GM19463 (cell line): ENCODE data around the gene TBC1D22B.

Source experiments
- ATAC-seq: cut with Tn5 transposase; IDR thresholded peaks from one replicate; pipeline ENCODE4 v1.9.1; 2021; ENCODE audit warnings: mild to moderate bottlenecking, moderate library complexity; ENCODE audit not compliant: unreplicated experiment

The TBC1D22B gene

DNA sequence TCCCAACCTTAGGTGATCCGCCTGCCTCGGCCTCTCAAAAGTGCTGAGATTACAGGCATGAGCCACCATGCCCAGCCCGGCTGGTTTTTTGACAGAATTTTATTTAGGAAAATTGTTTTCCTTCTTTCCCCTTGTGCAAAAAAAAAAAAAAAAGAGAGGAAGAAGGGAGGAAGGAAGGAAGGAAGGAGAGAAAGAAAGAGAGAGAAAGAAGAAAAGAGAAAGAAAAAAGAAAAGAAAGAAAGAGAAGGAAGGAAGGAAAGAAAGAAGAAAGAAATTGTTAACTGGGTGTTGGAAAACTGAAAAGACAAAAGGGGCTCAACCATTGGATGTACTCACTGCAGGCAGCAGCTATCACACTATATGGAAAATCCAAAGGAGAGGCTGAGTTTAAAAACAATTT is 94.8 kb downstream of the TBC1D22B start:
- ATAC-seq: no peak

DNA sequence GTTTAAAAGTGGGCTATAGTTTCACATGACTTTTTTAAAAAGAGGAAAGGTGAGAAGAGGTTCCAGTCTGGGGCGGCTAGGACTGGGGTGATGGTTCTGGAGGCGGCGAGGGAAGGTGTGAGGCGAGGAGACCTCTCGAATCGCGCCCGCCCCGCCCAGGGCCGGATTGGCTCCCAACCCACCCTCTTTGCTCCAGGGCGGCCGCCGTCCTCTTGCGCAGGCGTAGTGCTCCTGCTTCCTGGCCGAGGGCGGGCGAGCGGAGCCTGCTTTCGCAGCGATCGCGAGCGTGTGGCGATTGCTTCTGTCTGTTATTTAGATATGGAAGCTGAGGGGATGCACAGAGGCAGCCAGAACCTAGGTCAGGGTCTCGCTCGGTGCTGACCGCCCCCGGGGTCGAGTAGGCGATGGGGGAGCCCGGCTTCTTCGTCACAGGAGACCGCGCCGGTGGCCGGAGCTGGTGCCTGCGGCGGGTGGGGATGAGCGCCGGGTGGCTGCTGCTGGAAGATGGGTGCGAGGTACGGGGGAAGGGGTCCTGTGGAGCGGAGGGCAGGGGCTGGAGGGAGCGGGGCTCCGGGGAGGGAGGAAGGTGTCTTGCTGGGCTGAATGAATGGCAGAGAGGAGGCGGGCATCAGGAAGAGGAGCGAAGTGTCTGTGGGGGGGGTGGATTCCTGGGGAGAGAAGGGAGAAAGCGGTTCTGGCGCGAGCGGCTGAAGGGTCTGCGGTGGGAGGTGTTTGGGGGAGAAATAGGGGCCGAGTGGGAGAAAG is 96.4 kb downstream of the TBC1D22B start, which contains the start of gene RNF8:
TSS of gene RNF8 (plus strand) at position 223 of the 765 bp plus-strand sequence. CDS start at position 405, 182 bp downstream.
- ATAC-seq: peak; percentile 96

DNA sequence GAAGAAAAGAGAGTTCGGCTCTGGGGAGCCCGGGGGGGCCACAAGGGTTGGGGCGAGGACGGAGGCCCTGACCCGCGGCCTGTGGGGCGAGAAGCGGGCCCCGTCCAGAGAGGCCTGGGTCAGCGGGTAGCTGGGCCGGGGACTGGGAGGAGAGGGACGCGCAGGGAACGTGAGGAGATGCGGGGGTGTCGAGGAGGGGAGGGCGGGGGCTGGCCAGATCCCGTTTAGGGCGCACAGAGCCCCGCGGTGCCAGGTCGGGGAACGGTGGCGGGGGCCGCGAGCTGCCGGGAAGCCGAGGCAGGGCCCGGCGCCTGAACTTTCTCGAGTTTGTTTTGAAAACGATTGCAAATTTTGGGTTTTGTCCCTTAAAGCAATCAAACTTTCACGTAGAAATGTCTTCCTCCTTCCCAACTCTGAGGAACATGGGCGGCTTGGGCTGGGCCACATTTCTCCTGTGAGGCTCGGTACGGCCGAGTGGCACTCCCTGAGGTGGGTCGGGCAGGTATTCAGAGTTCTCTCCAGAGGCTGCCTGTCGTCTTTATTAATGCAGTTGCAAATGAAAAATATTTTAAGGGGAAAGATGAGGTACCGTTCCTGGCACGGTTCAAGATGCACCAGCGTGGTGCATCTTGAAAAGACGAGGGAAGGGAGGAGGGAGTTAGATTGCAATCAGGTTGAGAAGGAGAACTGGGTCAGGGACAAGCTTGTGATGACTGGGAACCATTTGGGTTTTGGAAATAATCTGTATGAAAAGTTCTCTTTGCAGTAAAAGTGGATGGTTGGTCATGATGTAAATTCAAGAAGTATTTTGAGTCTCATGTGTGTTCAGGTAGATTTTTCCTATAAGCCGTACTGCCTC is 97.2 kb downstream of the TBC1D22B start:
- no peak for ATAC-seq

DNA sequence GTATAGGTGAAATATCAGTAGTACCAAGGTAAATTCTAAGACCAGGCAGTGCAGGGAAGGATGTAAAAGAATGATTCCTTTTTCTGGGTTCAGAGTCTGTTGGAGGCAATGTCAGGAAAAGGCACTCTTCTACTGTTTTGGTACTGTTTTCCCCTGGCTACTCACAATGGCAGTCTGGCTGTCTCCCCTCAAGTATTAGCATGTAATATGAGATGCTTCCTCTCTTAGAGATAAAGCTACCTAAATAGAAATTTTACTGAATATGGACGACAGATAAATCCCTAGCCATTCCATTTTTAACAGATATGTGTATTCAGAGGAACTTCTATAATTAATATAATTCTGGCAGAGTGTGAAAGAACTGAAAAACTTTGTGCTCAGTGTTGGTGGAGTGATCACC is 99.7 kb downstream of the TBC1D22B start:
- no peak for ATAC-seq

DNA sequence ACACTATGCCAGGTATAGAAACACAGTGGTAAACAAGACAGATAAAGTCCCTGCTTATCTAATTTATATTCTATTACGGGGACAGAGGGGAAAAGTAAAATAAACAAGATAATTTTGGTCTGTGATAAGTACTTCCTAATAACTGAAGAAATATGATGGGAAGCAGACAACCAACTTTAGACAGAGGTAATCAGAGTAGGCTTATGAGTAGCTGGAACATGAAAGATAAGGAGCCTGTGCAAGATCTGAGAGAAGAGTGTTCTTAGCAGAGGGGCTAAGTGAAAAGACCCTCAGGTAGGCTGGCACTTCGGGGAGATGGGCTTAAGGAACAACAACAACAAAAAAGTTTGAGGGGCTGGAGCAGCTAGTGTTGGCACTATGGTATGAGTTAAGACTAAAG is 100.3 kb downstream of the TBC1D22B start:
- no peak for ATAC-seq

DNA sequence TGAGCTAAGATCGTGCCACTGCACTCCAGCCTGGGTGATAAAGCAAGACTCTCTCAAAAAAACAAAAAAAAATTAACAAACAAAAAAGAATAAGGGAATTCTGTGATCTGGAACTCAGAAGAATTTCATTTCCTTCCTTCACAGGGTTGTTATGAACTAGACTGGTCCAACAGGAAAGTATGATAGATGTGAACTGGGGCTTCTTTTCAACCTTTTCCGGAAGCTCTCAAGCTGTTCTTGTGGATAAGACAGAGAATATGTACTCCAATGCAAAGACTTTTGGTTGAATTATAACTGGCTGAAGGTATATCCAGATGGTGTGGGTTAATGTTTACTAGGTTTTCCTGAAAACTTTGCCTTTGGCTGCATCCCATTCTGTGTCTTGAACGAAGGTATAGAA is 101.5 kb downstream of the TBC1D22B start:
- no peak for ATAC-seq

DNA sequence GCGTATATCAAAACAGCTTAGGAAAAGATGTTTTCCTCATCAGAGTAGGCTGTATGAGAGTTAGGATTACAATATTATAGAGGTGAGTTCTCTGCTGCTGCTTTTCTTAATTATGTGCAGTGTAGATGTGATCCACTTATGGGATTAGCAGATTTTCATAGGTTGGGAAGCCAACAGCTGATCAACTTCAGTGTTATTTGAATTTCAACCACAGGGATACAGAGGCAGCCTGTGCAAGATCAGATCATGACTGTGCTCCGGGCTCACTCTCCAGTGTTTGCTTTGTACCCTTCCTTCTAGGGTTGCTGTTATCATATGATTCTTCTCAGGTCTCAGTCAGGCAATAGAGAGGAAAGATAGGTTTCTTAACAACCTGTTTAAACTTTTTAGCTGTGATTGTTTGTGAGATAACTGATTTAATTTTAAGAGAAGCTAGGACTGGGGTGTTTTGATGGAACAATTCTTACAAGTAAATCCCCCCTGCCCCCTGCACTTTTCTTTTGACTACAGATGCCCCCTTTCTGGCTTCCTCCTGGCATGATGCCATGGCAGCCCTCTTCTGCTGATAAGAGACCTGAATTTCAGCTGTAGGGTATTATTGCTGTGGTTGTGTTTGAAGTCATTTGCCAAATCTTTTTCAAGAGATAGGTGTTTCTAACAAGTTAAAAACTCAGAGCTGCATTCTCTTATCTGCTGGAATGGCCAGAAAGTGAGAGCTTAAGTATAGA is 104.7 kb downstream of the TBC1D22B start:
- ATAC-seq: no peak

DNA sequence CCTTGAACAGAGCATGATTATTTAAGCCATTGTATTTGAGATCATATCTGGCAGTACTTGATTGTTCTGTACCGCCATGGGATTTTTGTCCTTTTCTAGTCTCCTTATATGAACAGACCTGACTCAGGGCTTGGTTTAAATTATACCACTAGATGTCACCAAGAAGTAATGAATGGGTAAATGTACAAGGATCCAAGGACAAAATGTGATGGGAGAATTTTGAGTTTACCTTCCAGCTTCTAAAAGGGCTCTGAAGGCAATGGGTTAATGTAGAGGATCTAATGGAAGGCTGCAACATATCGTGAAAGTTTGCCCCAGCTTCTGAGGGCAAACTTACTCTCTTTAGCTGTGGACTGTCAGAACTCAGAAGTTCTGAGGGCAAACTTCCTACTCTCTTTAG is 108.2 kb downstream of the TBC1D22B start:
- ATAC-seq: no peak

DNA sequence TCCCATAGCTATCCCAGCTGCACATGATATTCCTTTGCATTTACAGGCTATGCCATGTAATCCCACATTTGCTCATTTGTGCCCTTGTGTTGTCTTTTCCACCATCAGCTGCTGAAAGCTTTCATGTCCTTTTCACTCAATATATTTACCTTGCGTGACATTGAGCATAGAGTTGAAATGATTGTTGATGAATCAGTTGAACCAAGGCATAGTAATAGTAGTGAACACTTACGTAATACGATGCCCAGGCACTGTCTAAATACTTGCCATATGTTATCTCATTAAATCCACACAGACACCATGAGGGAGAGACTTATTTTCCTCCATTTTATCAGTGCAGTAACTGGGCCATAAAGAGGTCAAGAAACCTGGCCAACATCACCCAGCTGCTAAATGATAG is 109.3 kb downstream of the TBC1D22B start:
- ATAC-seq: no peak

DNA sequence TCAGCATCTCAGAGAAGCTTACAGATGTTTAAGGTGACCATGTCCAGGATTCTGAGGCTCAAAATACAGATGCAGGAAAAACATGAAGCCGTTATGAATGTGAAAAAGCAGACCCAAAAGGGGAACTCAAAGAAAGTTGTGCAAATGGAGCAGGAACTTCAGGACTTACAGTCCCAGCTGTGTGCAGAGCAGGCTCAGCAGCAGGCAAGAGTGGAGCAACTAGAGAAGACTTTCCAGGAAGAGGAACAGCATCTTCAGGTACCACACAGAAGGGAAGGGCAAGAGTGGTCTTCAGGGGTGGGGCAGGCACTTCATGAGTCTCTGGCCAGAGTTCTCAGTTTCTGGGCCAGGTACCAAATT is 111.4 kb downstream of the TBC1D22B start:
- no peak for ATAC-seq

DNA sequence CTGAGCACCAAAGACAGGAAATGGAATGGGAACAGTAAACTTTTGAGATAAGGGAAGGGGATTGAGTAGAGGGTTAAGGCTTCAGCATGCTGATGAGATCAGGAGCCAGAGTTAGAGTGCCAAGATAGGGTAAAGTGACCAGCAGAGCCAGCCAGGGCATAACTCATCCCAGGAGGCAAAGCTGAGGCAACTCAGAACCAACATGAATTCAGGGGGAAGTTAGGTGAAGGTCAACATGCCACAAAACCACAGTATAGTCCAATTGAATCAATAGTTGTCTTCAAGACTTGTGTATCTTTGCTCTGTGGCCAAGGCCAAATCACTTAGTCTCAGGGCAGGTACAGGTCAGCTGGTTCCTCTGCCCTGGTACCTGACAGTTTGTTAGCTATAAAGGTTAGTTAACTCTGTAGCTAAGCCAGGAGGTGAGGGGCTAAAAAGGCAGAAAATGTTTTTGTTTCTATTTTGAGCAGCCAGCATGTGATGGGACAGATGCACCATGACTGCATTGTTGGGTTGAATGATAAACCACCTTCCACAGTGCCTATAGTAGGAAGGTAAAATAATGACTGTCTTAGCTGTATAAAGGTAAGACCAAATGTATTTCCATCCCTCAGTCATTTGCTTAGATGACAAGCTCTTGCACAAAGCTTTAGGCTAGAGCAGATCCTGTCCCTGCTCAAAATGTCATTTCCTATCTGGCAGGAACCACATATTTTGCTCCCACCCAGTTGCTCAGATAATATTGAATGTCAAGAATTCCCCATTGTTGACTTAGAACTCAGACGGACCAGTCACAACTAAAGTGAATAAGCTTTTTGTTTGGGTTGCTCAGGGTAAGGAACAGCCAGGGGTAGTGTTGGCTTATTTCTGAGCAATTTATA is 112.0 kb downstream of the TBC1D22B start:
- no peak for ATAC-seq

DNA sequence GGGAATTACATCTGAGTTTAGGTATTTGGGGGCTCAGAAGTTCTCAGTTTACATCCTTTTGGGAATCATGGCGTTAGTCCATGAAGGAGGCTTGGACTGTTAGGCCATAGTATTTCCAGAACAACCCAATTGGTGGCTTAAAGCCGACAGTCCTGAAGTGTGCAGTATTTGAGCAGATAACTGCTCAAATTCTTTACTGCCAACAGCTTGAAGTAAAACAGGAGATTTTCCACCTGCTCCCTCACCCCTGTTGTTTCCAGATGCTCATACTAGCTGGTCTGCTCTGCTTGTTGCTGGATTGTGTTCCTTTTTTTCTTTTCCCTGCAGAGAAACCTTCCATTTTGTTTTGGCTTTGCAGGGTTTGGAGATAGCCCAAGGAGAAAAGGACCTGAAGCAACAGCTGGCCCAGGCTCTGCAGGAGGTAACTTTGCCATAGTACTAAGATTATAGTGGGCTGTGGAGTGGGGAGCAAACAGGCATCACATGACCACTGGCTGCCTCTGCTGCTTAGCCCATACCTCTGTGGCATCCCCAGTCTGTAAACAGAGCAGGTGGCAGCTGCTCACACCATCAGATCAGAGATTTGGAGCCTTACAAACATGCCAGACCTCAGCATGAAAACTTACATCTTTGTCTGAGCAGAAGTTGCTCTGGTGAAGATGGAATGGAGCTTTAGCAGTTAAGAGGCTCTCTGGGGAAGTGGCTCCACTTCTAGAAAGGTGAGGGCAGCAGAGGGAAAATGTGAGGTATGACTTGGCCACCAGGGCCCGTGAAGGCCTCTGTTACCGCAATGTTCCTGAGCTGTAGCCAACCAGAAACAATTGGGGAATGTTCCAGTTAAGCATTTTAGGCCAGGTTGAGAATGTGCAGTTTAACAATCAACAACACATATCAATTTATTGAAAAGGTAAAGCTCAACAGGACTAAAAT is 113.8 kb downstream of the TBC1D22B start:
- no peak for ATAC-seq

DNA sequence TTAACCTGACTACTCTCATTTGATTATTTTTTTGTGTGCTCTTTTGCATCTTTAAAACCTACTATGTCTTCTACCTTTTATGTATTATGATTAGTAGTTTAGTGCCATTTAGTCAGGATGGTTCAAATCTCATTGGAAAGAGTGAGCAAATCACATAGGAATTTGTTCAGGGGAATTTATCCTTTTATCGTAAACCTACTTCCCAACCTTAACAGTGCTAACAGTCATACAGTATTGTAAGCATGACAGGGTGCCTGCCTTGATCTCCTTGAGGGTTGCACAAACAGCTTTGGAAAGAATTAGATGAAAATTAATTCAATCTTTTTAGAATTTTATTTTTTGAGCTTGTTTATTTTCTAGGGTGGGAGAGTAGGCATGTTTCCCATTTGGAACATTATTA is 114.5 kb downstream of the TBC1D22B start:
- ATAC-seq: no peak

DNA sequence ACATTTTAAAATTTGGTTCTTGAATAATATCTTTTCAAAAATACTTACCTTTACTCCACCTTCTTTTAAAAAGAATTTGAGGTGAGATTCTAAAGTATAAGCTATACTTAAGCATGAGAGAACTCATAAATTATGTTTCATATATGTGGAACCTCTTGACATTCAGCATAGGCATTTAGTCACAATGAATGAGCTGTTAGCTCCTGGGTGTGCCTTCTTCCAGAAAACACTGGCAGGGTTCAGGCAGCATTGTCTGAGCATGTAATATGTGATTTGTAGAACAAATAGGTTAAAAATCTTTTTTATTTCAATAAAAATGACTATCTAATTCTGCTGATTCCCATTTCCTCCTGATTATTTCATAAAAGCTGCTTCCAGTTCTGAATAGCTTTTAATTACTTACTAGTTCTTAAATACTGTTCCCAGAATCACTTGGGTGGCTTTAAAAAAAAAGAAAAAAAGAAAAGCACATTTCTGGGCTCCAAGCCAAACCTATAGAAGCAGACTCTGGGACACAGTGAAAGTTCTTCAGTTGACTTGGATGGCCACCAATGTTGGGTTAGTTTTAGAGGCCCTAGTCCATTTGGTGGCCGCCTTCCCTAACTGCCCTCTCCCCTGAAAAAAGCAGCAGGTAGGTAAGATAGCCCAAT is 116.4 kb downstream of the TBC1D22B start:
- ATAC-seq: no peak

DNA sequence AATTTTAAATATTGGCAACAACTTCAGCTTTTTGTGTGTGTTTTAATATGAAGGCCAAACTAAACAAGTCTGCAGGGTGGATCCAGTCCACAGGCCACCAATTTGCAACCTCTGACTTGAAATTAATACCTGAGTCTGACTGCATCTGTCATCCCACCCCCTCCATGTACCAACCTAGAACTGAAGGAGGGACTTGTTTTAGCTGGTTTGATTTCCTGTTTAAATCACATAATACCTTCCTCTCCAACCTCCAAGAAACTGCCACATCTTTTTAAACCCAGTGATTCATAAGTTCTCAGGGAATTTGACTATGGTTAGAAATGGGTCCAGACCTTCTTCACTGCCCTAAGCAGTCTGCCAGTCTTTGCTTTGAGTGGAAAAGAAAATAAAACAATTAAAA is 117.8 kb downstream of the TBC1D22B start:
- ATAC-seq: no peak

DNA sequence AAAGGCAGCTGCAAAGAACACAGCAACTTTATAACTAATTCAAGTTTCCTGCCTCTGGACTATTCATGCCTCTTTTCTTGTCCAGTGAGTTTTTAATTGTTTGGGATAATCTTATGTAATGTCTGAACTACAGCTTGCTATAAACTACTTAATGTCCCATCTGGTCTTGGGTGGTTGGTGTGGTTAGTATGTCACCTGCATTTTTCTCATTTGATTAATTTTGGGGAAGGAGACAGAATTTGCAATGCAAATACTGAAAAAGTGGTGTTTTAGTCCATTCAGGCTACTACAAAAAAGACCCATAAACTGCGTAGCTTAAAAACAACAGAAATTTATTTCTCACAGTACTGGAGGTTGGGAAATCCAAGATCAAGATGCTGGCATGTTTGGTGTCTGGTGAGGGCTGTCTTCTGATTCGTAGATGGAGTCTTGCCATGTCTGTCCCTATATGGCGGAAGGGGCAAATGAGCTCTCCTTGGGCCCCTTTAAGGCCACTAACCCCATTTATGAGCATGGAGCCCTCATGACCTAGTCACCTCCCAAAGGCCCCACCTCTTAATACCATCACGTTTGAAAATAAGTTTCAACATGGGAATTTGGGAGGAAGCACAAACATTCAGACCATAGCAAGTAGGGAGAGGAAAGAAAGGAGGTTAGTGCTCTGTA is 118.6 kb downstream of the TBC1D22B start:
- ATAC-seq: no peak

DNA sequence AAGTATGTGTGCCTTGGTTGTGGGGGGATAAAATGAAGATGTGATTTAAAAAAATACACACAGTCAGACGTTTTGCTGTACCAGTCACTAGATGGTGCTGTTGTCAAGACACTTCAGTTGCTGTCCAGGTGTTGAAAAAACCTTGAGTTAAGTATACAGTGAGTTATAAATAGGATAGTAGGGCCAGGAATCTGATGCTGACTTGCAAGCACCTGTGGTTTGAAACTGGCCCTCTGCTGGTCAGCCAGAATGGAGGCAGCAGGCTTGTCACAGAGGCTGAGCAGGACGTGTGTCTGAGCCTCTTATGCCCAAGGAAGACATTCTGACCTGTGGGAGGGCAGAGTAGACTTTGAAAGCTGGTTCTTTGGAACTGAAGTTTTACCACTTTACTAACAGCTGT is 124.0 kb downstream of the TBC1D22B start:
- no peak for ATAC-seq
